PC-9 (cell line): ENCODE measurements around the gene USH1C. TPM values are rescaled to one million over a fixed set of nuclear protein-coding genes. Genes with fewer than 3 reads are reported as not detected.

Source experiments
- BruUV-seq: library from RNA; stranded (reverse); fragments of 400-500 nt; replicated peaks from 2 replicates; lab custom pipeline; 2021; lab: Mats Ljungman, UMichigan
- CTCF ChIA-PET: fragments of 300-600 bp; sonication (Branson Sonifier 250); formaldehyde crosslinking; loops from one replicate; lab custom pipeline; 2022; ENCODE audit warnings: antibody characterized with exemption; lab: Charles Lee
- POLR2A ChIA-PET: fragments of 300-600 bp; sonication (Branson Sonifier 250); formaldehyde crosslinking; loops from one replicate; lab custom pipeline; 2022; ENCODE audit warnings: antibody characterized with exemption; ENCODE audit not compliant: unreplicated experiment; lab: Charles Lee
- DNase-seq, 2 experiments: peaks; one replicate each; pipeline versions ENCODE4 v3.0.0 to v3.0.0-alpha.2; 2015 to 2022; ENCODE audit warnings: mixed read lengths in 1 of 2
- H2AFZ ChIP-seq: fragments of 200-600 bp; sonication (generic); 2 replicates; pipeline ENCODE4 v1.8.1; 2017; ENCODE audit warnings: antibody characterized with exemption
- H3F3A ChIP-seq: fragments of 200-600 bp; sonication (generic); 2 replicates; pipeline ENCODE4 v1.8.1; 2017; ENCODE audit warnings: antibody characterized with exemption, mild to moderate bottlenecking, low read depth; ENCODE audit not compliant: insufficient read depth
- H3K27ac ChIP-seq: fragments of 200-600 bp; sonication (generic); 2 replicates; pipeline ENCODE4 v1.6.1; 2016; ENCODE audit warnings: mixed run types
- H3K27me3 ChIP-seq: fragments of 200-600 bp; sonication (generic); 2 replicates; pipeline ENCODE4 v1.6.1; 2016; ENCODE audit warnings: low read depth, mixed run types; ENCODE audit not compliant: insufficient read depth
- H3K36me3 ChIP-seq: fragments of 200-600 bp; sonication (generic); 2 replicates; pipeline ENCODE4 v1.6.1; 2016; ENCODE audit warnings: low read depth, mixed run types
- H3K4me1 ChIP-seq: fragments of 200-600 bp; sonication (generic); replicated peaks from 2 replicates; pipeline ENCODE4 v1.6.1; 2016; ENCODE audit warnings: mixed run types; ENCODE audit not compliant: insufficient read depth
- H3K4me2 ChIP-seq: fragments of 200-600 bp; sonication (generic); 2 replicates; pipeline ENCODE4 v1.6.1; 2017; ENCODE audit warnings: mixed run types
- H3K4me3 ChIP-seq: fragments of 200-600 bp; sonication (generic); 2 replicates; pipeline ENCODE4 v1.6.1; 2016; ENCODE audit warnings: mixed run types
- H3K79me2 ChIP-seq: fragments of 200-600 bp; sonication (generic); 2 replicates; pipeline ENCODE4 v1.6.1; 2017; ENCODE audit warnings: low read depth, mixed run types
- H3K9me2 ChIP-seq: fragments of 200-600 bp; sonication (generic); 2 replicates; pipeline ENCODE4 v1.8.1; 2017; ENCODE audit warnings: mild to moderate bottlenecking; ENCODE audit not compliant: insufficient read depth
- H3K9me3 ChIP-seq: fragments of 200-600 bp; sonication (generic); 2 replicates; pipeline ENCODE4 v1.8.1; 2016; ENCODE audit warnings: low read depth; ENCODE audit not compliant: insufficient read depth
- H4K20me1 ChIP-seq: fragments of 200-600 bp; sonication (generic); 2 replicates; pipeline ENCODE4 v1.8.1; 2017; ENCODE audit not compliant: insufficient read depth
- CTCF ChIP-seq: fragments of 200-600 bp; sonication (generic); conservative IDR thresholded peaks from 2 replicates; pipeline ENCODE4 v1.6.1; 2017; ENCODE audit warnings: mixed run types, antibody characterized with exemption, mild to moderate bottlenecking, moderate library complexity
- EZH2 ChIP-seq: fragments of 200-600 bp; sonication (generic); IDR thresholded peaks from 2 replicates; pipeline ENCODE4 v1.8.0; 2017; ENCODE audit warnings: antibody characterized with exemption, low read depth
- intact Hi-C: fragments of 100-400 bp; cut with micrococcal nuclease; formaldehyde crosslinking; loops from one replicate; pipeline ENCODE4 v1.10.0; 2022; ENCODE audit not compliant: unreplicated experiment
- total RNA-seq: library from RNA; stranded (reverse); gene quantifications from 2 replicates; pipeline ENCODE4 v1.2.3, GENCODE V29; 2021

The USH1C gene
- total RNA-seq, 1 experiment from 2014 or later, result not detected

- TF ChIP-seq CTCF (no peak), EZH2 (no peak)
- intact Hi-C loops, result no loop called here
- H3K4me3 ChIP-seq, result no peak overlapping the region
- H3K36me3 ChIP-seq, result no peaks in the 10 kb centered on the region
- no peaks in the 10 kb centered on the region for H3K4me1 ChIP-seq
- H4K20me1 ChIP-seq, result no peaks in the 10 kb centered on the region
- H3K79me2 ChIP-seq, result no peaks in the 10 kb centered on the region
- no peak for DNase-seq
- H3K27me3 ChIP-seq, result peaks cover 49% of the 10 kb centered on the region
- CTCF ChIA-PET, result no interaction called here
- H3K4me2 ChIP-seq, result no peak overlapping the region
- no peak overlapping the region for H2AFZ ChIP-seq
- H3K27ac ChIP-seq, result no peak overlapping the region
- no peaks in the 10 kb centered on the region for H3K9me2 ChIP-seq
- no TSS peak for BruUV-seq
- H3F3A ChIP-seq, result no peaks in the 10 kb centered on the region
- no peaks in the 10 kb centered on the region for H3K9me3 ChIP-seq
- POLR2A ChIA-PET, result no interaction called here
Observed at GRCh38 chr11:17578296-17578695, 34.1 kb upstream of the USH1C start.

- no peaks in the 10 kb centered on the region for H3F3A ChIP-seq
- no peaks in the 10 kb centered on the region for H3K36me3 ChIP-seq
- H3K4me1 ChIP-seq, result no peaks in the 10 kb centered on the region
- no peak overlapping the region for H3K4me3 ChIP-seq
- peaks cover 63% of the 10 kb centered on the region for H3K27me3 ChIP-seq
- H4K20me1 ChIP-seq, result no peaks in the 10 kb centered on the region
- no peak for TF ChIP-seq EZH2
- TF ChIP-seq CTCF, result no peak
- ChIA-PET POLR2A (no interaction called here), CTCF (no interaction called here)
- no peaks in the 10 kb centered on the region for H3K9me2 ChIP-seq
- intact Hi-C loops, result no loop called here
- H3K27ac ChIP-seq, result no peak overlapping the region
- DNase-seq, result peak in 1 of 2 experiments; percentile 32
- no TSS peak for BruUV-seq
- no peaks in the 10 kb centered on the region for H3K9me3 ChIP-seq
- H2AFZ ChIP-seq, result no peak overlapping the region
- no peaks in the 10 kb centered on the region for H3K79me2 ChIP-seq
- no peak overlapping the region for H3K4me2 ChIP-seq
Observed at GRCh38 chr11:17575431-17576425, 31.5 kb upstream of the USH1C start.

- H3K9me3 ChIP-seq, result no peaks in the 10 kb centered on the region
- peak in 1 of 2 experiments; percentile 9 for DNase-seq
- ChIA-PET CTCF (no interaction called here), POLR2A (no interaction called here)
- no peaks in the 10 kb centered on the region for H3F3A ChIP-seq
- no peak overlapping the region for H2AFZ ChIP-seq
- H4K20me1 ChIP-seq, result no peaks in the 10 kb centered on the region
- no peak overlapping the region for H3K27ac ChIP-seq
- H3K4me1 ChIP-seq, result no peaks in the 10 kb centered on the region
- peaks cover 63% of the 10 kb centered on the region for H3K27me3 ChIP-seq
- H3K9me2 ChIP-seq, result no peaks in the 10 kb centered on the region
- intact Hi-C loops, result no loop called here
- no TSS peak for BruUV-seq
- TF ChIP-seq CTCF (no peak), EZH2 (no peak)
- no peaks in the 10 kb centered on the region for H3K36me3 ChIP-seq
- no peak overlapping the region for H3K4me2 ChIP-seq
- H3K79me2 ChIP-seq, result no peaks in the 10 kb centered on the region
- no peak overlapping the region for H3K4me3 ChIP-seq
Observed at GRCh38 chr11:17574141-17575091, 30.2 kb upstream of the USH1C start.
